IMR-90 (cell line): ENCODE data around the gene SLTM.

Experiments used
- CHD1 ChIP-seq: IDR thresholded peaks from 2 replicates; pipeline ENCODE4 v1.6.1; 2012; ENCODE audit warnings: low read depth, low read length, improper control_type of control experiment
- MAZ ChIP-seq: IDR thresholded peaks from 2 replicates; pipeline ENCODE4 v1.6.1; 2012; ENCODE audit warnings: low read depth, mild to moderate bottlenecking, low read length, improper control_type of control experiment, moderate library complexity, borderline replicate concordance
- POLR2A ChIP-seq: IDR thresholded peaks from 2 replicates; pipeline ENCODE4 v1.6.1; 2012; ENCODE audit warnings: mild to moderate bottlenecking, low read depth, low read length
- RFX5 ChIP-seq: IDR thresholded peaks from 2 replicates; pipeline ENCODE4 v1.8.0; 2012; ENCODE audit warnings: low read depth, mild to moderate bottlenecking, low read length, moderate library complexity
- TF ChIP-seq, protein P1 (sequence below): conservative IDR thresholded peaks from 2 replicates; pipeline ENCODE4 v1.5.1; 2012; ENCODE audit warnings: mild to moderate bottlenecking, low read depth, low read length, improper control_type of control experiment

DNA sequence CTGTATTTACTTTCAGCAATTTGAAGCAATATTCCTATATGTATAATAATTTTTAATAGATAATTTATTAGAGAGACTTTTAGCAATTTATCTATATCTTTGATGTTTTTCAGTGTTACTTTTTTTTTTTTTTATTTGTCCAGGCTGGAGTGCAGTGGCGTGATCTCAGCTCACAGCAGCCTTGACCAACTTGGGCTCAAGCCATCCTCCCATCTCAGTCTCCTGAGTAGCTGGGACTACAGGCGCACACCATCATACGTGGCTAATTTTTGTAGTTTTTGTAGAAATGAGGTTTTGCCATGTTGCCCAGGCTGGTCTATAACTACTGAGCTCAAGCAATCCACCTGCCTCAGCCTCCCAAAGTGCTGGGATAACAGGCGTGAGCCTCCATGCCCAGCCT lies 25.3 kb upstream of the SLTM start:
- TF ChIP-seq, protein P1, sequence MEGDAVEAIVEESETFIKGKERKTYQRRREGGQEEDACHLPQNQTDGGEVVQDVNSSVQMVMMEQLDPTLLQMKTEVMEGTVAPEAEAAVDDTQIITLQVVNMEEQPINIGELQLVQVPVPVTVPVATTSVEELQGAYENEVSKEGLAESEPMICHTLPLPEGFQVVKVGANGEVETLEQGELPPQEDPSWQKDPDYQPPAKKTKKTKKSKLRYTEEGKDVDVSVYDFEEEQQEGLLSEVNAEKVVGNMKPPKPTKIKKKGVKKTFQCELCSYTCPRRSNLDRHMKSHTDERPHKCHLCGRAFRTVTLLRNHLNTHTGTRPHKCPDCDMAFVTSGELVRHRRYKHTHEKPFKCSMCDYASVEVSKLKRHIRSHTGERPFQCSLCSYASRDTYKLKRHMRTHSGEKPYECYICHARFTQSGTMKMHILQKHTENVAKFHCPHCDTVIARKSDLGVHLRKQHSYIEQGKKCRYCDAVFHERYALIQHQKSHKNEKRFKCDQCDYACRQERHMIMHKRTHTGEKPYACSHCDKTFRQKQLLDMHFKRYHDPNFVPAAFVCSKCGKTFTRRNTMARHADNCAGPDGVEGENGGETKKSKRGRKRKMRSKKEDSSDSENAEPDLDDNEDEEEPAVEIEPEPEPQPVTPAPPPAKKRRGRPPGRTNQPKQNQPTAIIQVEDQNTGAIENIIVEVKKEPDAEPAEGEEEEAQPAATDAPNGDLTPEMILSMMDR = no peak
- TF ChIP-seq POLR2A = no peak
- no peak for TF ChIP-seq MAZ
- no peak for TF ChIP-seq RFX5
- TF ChIP-seq CHD1 = no peak
